Adrenal gland (tissue), 12 donors: ENCODE data around the gene ATG16L1. TPM values are rescaled to one million over a fixed set of nuclear protein-coding genes. Genes with fewer than 3 reads are reported as not detected.

Experiments used
- DNase-seq, 7 donors: peaks; one replicate each; pipeline ENCODE4 v3.0.0-alpha.2; 2019 to 2020
- H3K27ac ChIP-seq, 5 donors: fragments of 200-600 bp; sonication (generic) in 4 of 5; 1 replicate in 3 of 5; 2 replicates in 2 of 5; pipeline versions ENCODE4 v1.5.1 to v1.8.0; 2016 to 2020; ENCODE audit warnings: mild to moderate bottlenecking in 1 of 5
- H3K27me3 ChIP-seq: fragments of 200-600 bp; 2 replicates; pipeline ENCODE4 v1.8.0; 2021
- H3K36me3 ChIP-seq, 2 donors: fragments of 200-600 bp; replicated peaks in 1 of 2; 1 replicate in 1 of 2; 2 replicates in 1 of 2; pipeline versions ENCODE4 v1.5.1 to v1.8.0; 2018 to 2022
- H3K4me1 ChIP-seq, 2 donors: fragments of 200-600 bp; replicated peaks in 1 of 2; 1 replicate in 1 of 2; 2 replicates in 1 of 2; pipeline versions ENCODE4 v1.5.1 to v1.8.0; 2018 to 2021
- H3K4me3 ChIP-seq, 4 donors: fragments of 200-600 bp; sonication (generic) in 3 of 4; one replicate each; pipeline ENCODE4 v1.5.1; 2016 to 2018
- H3K9me3 ChIP-seq, 3 donors: fragments of 200-600 bp; sonication (generic) in 1 of 3; replicated peaks in 1 of 3; 1 replicate in 2 of 3; 2 replicates in 1 of 3; pipeline versions ENCODE4 v1.5.1 to v1.8.0; 2016 to 2021
- POLR2A ChIP-seq, 2 donors: fragments of 450-650 bp; IDR thresholded peaks; one replicate each; pipeline ENCODE4 v1.6.1; 2017; ENCODE audit warnings: antibody characterized with exemption in 2 of 2, mild to moderate bottlenecking in 2 of 2, moderate library complexity in 1 of 2
- WGBS, 4 donors: extraction: QIAGEN DNeasy Blood & Tissue Kit in 2 of 4; methylation state at CpG; one replicate each; pipeline versions ENCODE4 v1.1.5 to v1.1.7; 2013 to 2017; 5-methylcytosine and 5-hydroxymethylcytosine counted together
- intact Hi-C, 2 donors: fragments of 100-400 bp; cut with DNase I; formaldehyde crosslinking; loops; one replicate each; pipeline versions ENCODE4 v1.14.1 to v1.15.0; 2022 to 2023
- polyA plus RNA-seq, 3 donors: library from polyadenylated mRNA; stranded (reverse); fragments of 200-250 nt in 2 of 3; fragments of 350-450 nt in 1 of 3; fragmentation: Illumina TruSeq in 1 of 3; extraction: RNeasy Lipid Tissue Mini Kit (QIAGEN cat#74804) in 1 of 3; gene quantifications; one replicate each; pipeline ENCODE4 v1.2.3, GENCODE V29; 2013 to 2014
- total RNA-seq, 9 donors: library from RNA; depleted of rRNA in 4 of 9; stranded (reverse); fragments of >200 nt in 4 of 9; fragments of 120-200 nt in 1 of 9; fragmentation: NEBNext Ultra II Directional in 1 of 9; extraction: Animal tissue kit (Norgen Biotek cat#: 25700) in 1 of 9; gene quantifications; one replicate each; pipeline versions ENCODE4 v1.1.0 to v1.2.4, GENCODE V29; 2013 to 2023
- TF ChIP-seq, protein P1 (sequence below), 6 experiments: fragments of 450-650 bp in 4 of 6; fragments of 200-600 bp in 2 of 6; sonication (generic) in 1 of 6; IDR thresholded peaks; 1 replicate in 5 of 6; 2 replicates in 1 of 6; pipeline versions ENCODE4 v1.5.1 to v1.8.0; 2016 to 2021; ENCODE audit warnings: antibody characterized with exemption in 6 of 6, mild to moderate bottlenecking in 2 of 6, moderate library complexity in 1 of 6
- donor health status: healthy with polysubstance abuse.
- donor health status: Bipolar disorder and iron deficiency.
- donor health status: DM: yes; HTN: yes; CAD: no.
- donor health status: DM: no; HTN: no; CAD: no.
- donor health status: DM: no; HTN: no; CAD: no.
- donor health status: DM: yes; HTN: yes; CAD: no.

The ATG16L1 gene
- total and polyA plus RNA-seq, 12 donors: 10.0 to 37.7 (median 22.1) TPM

GRCh38 chr2:233323851-233324250, 72.4 kb downstream of the ATG16L1 start:
- no peaks in the 10 kb centered on the region for H3K27me3 ChIP-seq
- intact Hi-C loops: no loop called here
- no peaks in the 10 kb centered on the region for H3K36me3 ChIP-seq
- WGBS, 4 donors: 82 to 93% (median 90%) methylated on average over 7 to 8 of the region's 8 CpGs
- TF ChIP-seq, protein P1, sequence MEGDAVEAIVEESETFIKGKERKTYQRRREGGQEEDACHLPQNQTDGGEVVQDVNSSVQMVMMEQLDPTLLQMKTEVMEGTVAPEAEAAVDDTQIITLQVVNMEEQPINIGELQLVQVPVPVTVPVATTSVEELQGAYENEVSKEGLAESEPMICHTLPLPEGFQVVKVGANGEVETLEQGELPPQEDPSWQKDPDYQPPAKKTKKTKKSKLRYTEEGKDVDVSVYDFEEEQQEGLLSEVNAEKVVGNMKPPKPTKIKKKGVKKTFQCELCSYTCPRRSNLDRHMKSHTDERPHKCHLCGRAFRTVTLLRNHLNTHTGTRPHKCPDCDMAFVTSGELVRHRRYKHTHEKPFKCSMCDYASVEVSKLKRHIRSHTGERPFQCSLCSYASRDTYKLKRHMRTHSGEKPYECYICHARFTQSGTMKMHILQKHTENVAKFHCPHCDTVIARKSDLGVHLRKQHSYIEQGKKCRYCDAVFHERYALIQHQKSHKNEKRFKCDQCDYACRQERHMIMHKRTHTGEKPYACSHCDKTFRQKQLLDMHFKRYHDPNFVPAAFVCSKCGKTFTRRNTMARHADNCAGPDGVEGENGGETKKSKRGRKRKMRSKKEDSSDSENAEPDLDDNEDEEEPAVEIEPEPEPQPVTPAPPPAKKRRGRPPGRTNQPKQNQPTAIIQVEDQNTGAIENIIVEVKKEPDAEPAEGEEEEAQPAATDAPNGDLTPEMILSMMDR (IDR thresholded peaks at IDR 0.05): no peak
- TF ChIP-seq POLR2A (IDR thresholded peaks at IDR 0.05): no peak
- H3K4me1 ChIP-seq: no peaks in the 10 kb centered on the region
- no peak for DNase-seq
- H3K4me3 ChIP-seq: no peak overlapping the region
- H3K9me3 ChIP-seq: no peaks in the 10 kb centered on the region
- no peak overlapping the region for H3K27ac ChIP-seq

GRCh38 chr2:233325256-233325655, 73.8 kb downstream of the ATG16L1 start:
- H3K36me3 ChIP-seq: no peaks in the 10 kb centered on the region
- intact Hi-C loops: no loop called here
- no peaks in the 10 kb centered on the region for H3K27me3 ChIP-seq
- H3K9me3 ChIP-seq: no peaks in the 10 kb centered on the region
- no peak for DNase-seq
- WGBS, 4 donors: 72 to 82% (median 76%) methylated on average over 4 of the region's 4 CpGs
- no peaks in the 10 kb centered on the region for H3K4me1 ChIP-seq
- no peak overlapping the region for H3K4me3 ChIP-seq
- TF ChIP-seq POLR2A (IDR thresholded peaks at IDR 0.05): no peak
- TF ChIP-seq, protein P1 (IDR thresholded peaks at IDR 0.05): no peak
- H3K27ac ChIP-seq: no peak overlapping the region

- TF ChIP-seq POLR2A (IDR thresholded peaks at IDR 0.05): no peak
- TF ChIP-seq, protein P1 (IDR thresholded peaks at IDR 0.05): no peak
- intact Hi-C loops: no loop called here
- H3K27me3 ChIP-seq: no peaks in the 10 kb centered on the region
- 72 to 77% (median 74%) methylated on average over 8 to 10 of the region's 10 CpGs for WGBS, 4 donors
- H3K4me3 ChIP-seq: no peak overlapping the region
- H3K9me3 ChIP-seq: no peaks in the 10 kb centered on the region
- no peak overlapping the region for H3K27ac ChIP-seq
- no peaks in the 10 kb centered on the region for H3K36me3 ChIP-seq
- no peaks in the 10 kb centered on the region for H3K4me1 ChIP-seq
- DNase-seq: no peak
These were observed 74.3 kb downstream of the ATG16L1 start for GRCh38 chr2:233325814-233326213.

DNA sequence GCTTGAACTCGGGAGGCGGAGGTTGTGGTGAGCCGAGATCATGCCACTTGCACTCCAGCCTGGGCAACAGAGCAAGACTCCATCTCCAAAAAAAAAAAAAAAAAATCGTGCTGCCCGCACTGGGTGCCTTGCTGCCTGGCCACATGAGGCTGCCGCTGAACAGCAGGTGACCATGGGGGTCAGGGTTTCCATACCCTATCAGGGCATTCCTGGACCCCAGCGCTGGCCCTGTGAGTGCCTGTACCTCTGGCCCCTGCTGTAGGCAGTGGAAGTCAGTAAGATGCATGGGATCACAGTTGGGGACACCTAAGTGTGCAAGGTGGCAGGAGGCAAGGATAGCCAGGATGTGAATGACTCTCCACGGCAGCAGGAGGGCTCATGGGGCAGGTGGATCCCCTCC, 75.0 kb downstream of the ATG16L1 start:
- H3K4me3 ChIP-seq: no peak overlapping the region
- WGBS, 4 donors: 80 to 93% (median 88%) methylated on average over 8 of the region's 8 CpGs
- H3K4me1 ChIP-seq: no peaks in the 10 kb centered on the region
- H3K9me3 ChIP-seq: no peaks in the 10 kb centered on the region
- no peaks in the 10 kb centered on the region for H3K36me3 ChIP-seq
- H3K27me3 ChIP-seq: no peaks in the 10 kb centered on the region
- intact Hi-C loops: no loop called here
- no peak for TF ChIP-seq POLR2A (IDR thresholded peaks at IDR 0.05)
- TF ChIP-seq, protein P1 (IDR thresholded peaks at IDR 0.05): no peak
- H3K27ac ChIP-seq: no peak overlapping the region
- no peak for DNase-seq
